H9 (cell line): Measurements from ENCODE around the gene AMPD2. TPM values are rescaled to one million over a fixed set of nuclear protein-coding genes. Genes with fewer than 3 reads are reported as not detected.

Source experiments
- DNase-seq: peaks from one replicate; pipeline ENCODE4 v3.0.0-alpha.2; 2017
- H2AFZ ChIP-seq: one replicate; pipeline ENCODE4 v1.6.1; 2013; ENCODE audit warnings: mild to moderate bottlenecking, low read length, control low read depth, moderate library complexity
- H2AK5ac ChIP-seq: 2 replicates; pipeline ENCODE4 v1.6.1; 2013; ENCODE audit warnings: low read length, control low read depth, mixed read lengths; ENCODE audit not compliant: insufficient read length
- H2BK120ac ChIP-seq: one replicate; pipeline ENCODE4 v1.6.1; 2013; ENCODE audit warnings: low read depth, mild to moderate bottlenecking, low read length, control low read depth, inconsistent platforms; ENCODE audit not compliant: poor library complexity, severe bottlenecking
- H2BK12ac ChIP-seq: 2 replicates; pipeline ENCODE4 v1.6.1; 2013; ENCODE audit warnings: low read length, control low read depth, mixed read lengths, low read depth; ENCODE audit not compliant: insufficient read length
- H2BK15ac ChIP-seq: 2 replicates; pipeline ENCODE4 v1.6.1; 2013; ENCODE audit warnings: low read depth, low read length, control low read depth
- H2BK20ac ChIP-seq: one replicate; pipeline ENCODE4 v1.6.1; 2013; ENCODE audit warnings: low read depth, mild to moderate bottlenecking, low read length, control low read depth, inconsistent platforms; ENCODE audit not compliant: poor library complexity, severe bottlenecking
- H2BK5ac ChIP-seq: 2 replicates; pipeline ENCODE4 v1.6.1; 2013; ENCODE audit warnings: low read length, control low read depth, mixed read lengths; ENCODE audit not compliant: insufficient read length
- H3K14ac ChIP-seq: 2 replicates; pipeline ENCODE4 v1.6.1; 2013; ENCODE audit warnings: low read length, control low read depth; ENCODE audit not compliant: insufficient read depth
- H3K18ac ChIP-seq: 2 replicates; pipeline ENCODE4 v1.6.1; 2013; ENCODE audit warnings: low read depth, mild to moderate bottlenecking, mixed read lengths, low read length, control low read depth; ENCODE audit not compliant: insufficient read length
- H3K23ac ChIP-seq: 2 replicates; pipeline ENCODE4 v1.6.1; 2013; ENCODE audit warnings: low read length, control low read depth, mixed read lengths, low read depth; ENCODE audit not compliant: insufficient read length
- H3K23me2 ChIP-seq: 2 replicates; pipeline ENCODE4 v1.6.1; 2013; ENCODE audit warnings: low read depth, mild to moderate bottlenecking, mixed read lengths, low read length, control low read depth; ENCODE audit not compliant: insufficient read length, poor library complexity, severe bottlenecking
- H3K27ac ChIP-seq: 2 replicates; pipeline ENCODE4 v1.5.1; 2013; ENCODE audit warnings: low read length, control low read depth, mixed read lengths, low read depth; ENCODE audit not compliant: insufficient read length
- H3K27me3 ChIP-seq: 2 replicates; pipeline ENCODE4 v1.6.1; 2013; ENCODE audit warnings: low read length, control low read depth, inconsistent platforms; ENCODE audit not compliant: insufficient read depth
- H3K4ac ChIP-seq: 2 replicates; pipeline ENCODE4 v1.6.1; 2013; ENCODE audit warnings: low read depth, mild to moderate bottlenecking, control low read depth, inconsistent platforms, low read length, moderate library complexity
- H3K4me1 ChIP-seq: 2 replicates; pipeline ENCODE4 v1.6.1; 2013; ENCODE audit warnings: low read length, control low read depth, inconsistent platforms; ENCODE audit not compliant: insufficient read depth
- H3K4me2 ChIP-seq: 2 replicates; pipeline ENCODE4 v1.6.1; 2013; ENCODE audit warnings: low read length, control low read depth, mixed read lengths; ENCODE audit not compliant: insufficient read length, insufficient read depth
- H3K56ac ChIP-seq: 2 replicates; pipeline ENCODE4 v1.6.1; 2013; ENCODE audit warnings: low read depth, mild to moderate bottlenecking, mixed read lengths, low read length, control low read depth; ENCODE audit not compliant: insufficient read length
- H3K79me1 ChIP-seq: 2 replicates; pipeline ENCODE4 v1.6.1; 2013; ENCODE audit warnings: low read depth, mild to moderate bottlenecking, moderate library complexity, low read length, control low read depth, inconsistent platforms; ENCODE audit not compliant: insufficient read depth, poor library complexity, severe bottlenecking
- H3K79me2 ChIP-seq: 2 replicates; pipeline ENCODE4 v1.6.1; 2013; ENCODE audit warnings: low read length, control low read depth, inconsistent platforms; ENCODE audit not compliant: insufficient read depth
- H3K9ac ChIP-seq: 2 replicates; pipeline ENCODE4 v1.6.1; 2013; ENCODE audit warnings: low read length, control low read depth, mixed read lengths; ENCODE audit not compliant: insufficient read length; ENCODE audit errors: extremely low read depth
- H3K9me3 ChIP-seq: one replicate; pipeline ENCODE4 v1.6.1; 2013; ENCODE audit warnings: low read depth, low read length, inconsistent platforms; ENCODE audit not compliant: control insufficient read depth
- H3T11ph ChIP-seq: one replicate; pipeline ENCODE4 v1.6.1; 2013; ENCODE audit warnings: mild to moderate bottlenecking, low read length, control low read depth, inconsistent platforms
- H4K20me1 ChIP-seq: one replicate; pipeline ENCODE4 v1.6.1; 2013; ENCODE audit not compliant: control insufficient read depth, insufficient read length, insufficient read depth
- H4K5ac ChIP-seq: 2 replicates; pipeline ENCODE4 v1.6.1; 2013; ENCODE audit warnings: low read depth, mild to moderate bottlenecking, mixed read lengths, low read length, control low read depth; ENCODE audit not compliant: insufficient read length
- H4K8ac ChIP-seq: replicated peaks from 2 replicates; pipeline ENCODE4 v1.6.1; 2013; ENCODE audit warnings: low read length, control low read depth, mixed read lengths, low read depth; ENCODE audit not compliant: insufficient read length
- H4K91ac ChIP-seq: 2 replicates; pipeline ENCODE4 v1.6.1; 2013; ENCODE audit warnings: low read depth, mild to moderate bottlenecking, moderate library complexity, mixed read lengths, low read length, control low read depth; ENCODE audit not compliant: insufficient read length
- H3K27ac Mint-ChIP-seq, 3 experiments: 2 replicates in 2 of 3; 3 replicates in 1 of 3; pipeline ENCODE4 v1.8.0; 2020 to 2021; ENCODE audit warnings: mixed read lengths in 3 of 3, mild to moderate bottlenecking in 1 of 3, moderate library complexity in 1 of 3
- H3K27me3 Mint-ChIP-seq: 2 replicates; pipeline ENCODE4 v1.8.0; 2021; ENCODE audit warnings: low read depth, mild to moderate bottlenecking, moderate library complexity, mixed read lengths
- H3K36me3 Mint-ChIP-seq, 3 experiments: 2 replicates in 2 of 3; 3 replicates in 1 of 3; pipeline ENCODE4 v1.8.0; 2020 to 2021; ENCODE audit warnings: low read depth in 3 of 3, mixed read lengths in 3 of 3; ENCODE audit not compliant: insufficient read depth in 1 of 3
- H3K4me1 Mint-ChIP-seq, 2 experiments: 2 replicates each; pipeline ENCODE4 v1.8.0; 2020; ENCODE audit warnings: mixed read lengths in 2 of 2
- H3K4me3 Mint-ChIP-seq, 2 experiments: 2 replicates in 1 of 2; 3 replicates in 1 of 2; pipeline ENCODE4 v1.8.0; 2020 to 2021; ENCODE audit warnings: mild to moderate bottlenecking in 2 of 2, mixed read lengths in 2 of 2, moderate library complexity in 1 of 2
- H3K9me3 Mint-ChIP-seq, 2 experiments: 2 replicates in 1 of 2; 3 replicates in 1 of 2; pipeline ENCODE4 v1.8.0; 2020; ENCODE audit warnings: mild to moderate bottlenecking in 2 of 2, mixed read lengths in 2 of 2, moderate library complexity in 1 of 2
- CTCF ChIP-seq: fragments of 200-600 bp; sonication (generic); conservative IDR thresholded peaks from 3 replicates; pipeline ENCODE4 v1.8.0; 2021; ENCODE audit warnings: antibody characterized with exemption, mild to moderate bottlenecking
- WGBS: extraction: QIAGEN DNeasy Blood & Tissue Kit; methylation state at CpG from one replicate; pipeline ENCODE4 v1.1.7; 2013; ENCODE audit warnings: missing lambda C conversion rate, low lambda C conversion rate, mixed read lengths; ENCODE audit not compliant: insufficient read length; ENCODE audit errors: extremely low coverage; 5-methylcytosine and 5-hydroxymethylcytosine counted together
- total RNA-seq: library from RNA; stranded (reverse); gene quantifications from 2 replicates; pipeline ENCODE4 v1.2.1, GENCODE V29; 2021

Gene AMPD2
- total RNA-seq, 1 experiment from 2014 or later = 65.1 TPM

- peaks cover 8% of the 10 kb centered on the region for H3K27me3 Mint-ChIP-seq
- no peaks in the 10 kb centered on the region for H3K27me3 ChIP-seq
Observed at GRCh38 chr1:109667452-109668122, 48.0 kb downstream of the AMPD2 start, which contains the start of gene GSTM2. GSTM2 (plus strand) TSS chr1:109668057; CDS start chr1:109668116, 59 bp downstream.

More at GRCh38 chr1:109667452-109668122, 48.0 kb downstream of the AMPD2 start, which contains the start of gene GSTM2:
- no peak within 1 kb of the TSS for H3K9ac ChIP-seq
- peak; percentile 95 for DNase-seq
- no peaks in the 10 kb centered on the region for H3K79me2 ChIP-seq
- H3T11ph ChIP-seq = no peak within 1 kb of the TSS
- H3K23ac ChIP-seq = no peak within 1 kb of the TSS
- H2BK120ac ChIP-seq = no peak within 1 kb of the TSS
- WGBS = no CpG with 5 or more reads among the region's 22 CpGs
- no peak within 1 kb of the TSS for H3K18ac ChIP-seq
- no peak within 1 kb of the TSS for H4K5ac ChIP-seq
- H2BK5ac ChIP-seq = no peak within 1 kb of the TSS
- H2AK5ac ChIP-seq = no peak within 1 kb of the TSS
- H3K4ac ChIP-seq = no peak within 1 kb of the TSS
- H3K27ac ChIP-seq = no peak within 1 kb of the TSS
- no peak within 1 kb of the TSS for H2BK12ac ChIP-seq
- Mint-ChIP-seq H3K27ac (no peak within 1 kb of the TSS), H3K9me3 (peaks cover 0 to 2% of the 10 kb centered on the region in 2 experiments; a peak in 1 of 5 replicates), H3K36me3 (peaks cover 0 to 11% (median 0%) of the 10 kb centered on the region in 3 experiments; a peak in 2 of 7 replicates), H3K4me3 (peak within 1 kb of the TSS; percentile 71 to 77), H3K4me1 (peaks cover 8 to 13% of the 10 kb centered on the region in 2 experiments; a peak in 3 of 4 replicates)
- TF ChIP-seq CTCF = no peak
- peak within 1 kb of the TSS; percentile 52 for H3K4me2 ChIP-seq
- no peak within 1 kb of the TSS for H3K14ac ChIP-seq
- H4K20me1 ChIP-seq = no peaks in the 10 kb centered on the region
- H3K79me1 ChIP-seq = no peaks in the 10 kb centered on the region
- H3K9me3 ChIP-seq = no peaks in the 10 kb centered on the region
- H3K4me1 ChIP-seq = no peaks in the 10 kb centered on the region
- H3K56ac ChIP-seq = no peak within 1 kb of the TSS
- no peak within 1 kb of the TSS for H2BK20ac ChIP-seq
- H4K91ac ChIP-seq = no peak within 1 kb of the TSS
- no peak within 1 kb of the TSS for H4K8ac ChIP-seq
- H2BK15ac ChIP-seq = no peak within 1 kb of the TSS
- H2AFZ ChIP-seq = peak within 1 kb of the TSS; percentile 59
- H3K23me2 ChIP-seq = peaks cover 3% of the 10 kb centered on the region
